Epithelial cell of proximal tubule (primary cell): ENCODE results near the gene DNAH2. TPM values are rescaled to one million over a fixed set of nuclear protein-coding genes. Genes with fewer than 3 reads are reported as not detected.

ENCODE experiments used
- DNase-seq: peaks from one replicate; pipeline ENCODE4 v3.0.0-alpha.2; 2011; ENCODE audit warnings: low read depth
- H3K4me3 ChIP-seq: 2 replicates; pipeline ENCODE4 v1.5.1; 2011; ENCODE audit warnings: low read depth, mild to moderate bottlenecking, low read length
- total RNA-seq: library from RNA; depleted of rRNA; stranded (reverse); fragments of >200 nt; gene quantifications from 2 replicates; pipeline ENCODE4 v1.2.3, GENCODE V29; 2015
- TF ChIP-seq, protein P1 (sequence below): conservative IDR thresholded peaks from 2 replicates; pipeline ENCODE4 v1.5.1; 2012; ENCODE audit warnings: low read depth, mild to moderate bottlenecking, low read length

Gene DNAH2
- total RNA-seq, 1 donor from 2014 or later: not detected

DNA sequence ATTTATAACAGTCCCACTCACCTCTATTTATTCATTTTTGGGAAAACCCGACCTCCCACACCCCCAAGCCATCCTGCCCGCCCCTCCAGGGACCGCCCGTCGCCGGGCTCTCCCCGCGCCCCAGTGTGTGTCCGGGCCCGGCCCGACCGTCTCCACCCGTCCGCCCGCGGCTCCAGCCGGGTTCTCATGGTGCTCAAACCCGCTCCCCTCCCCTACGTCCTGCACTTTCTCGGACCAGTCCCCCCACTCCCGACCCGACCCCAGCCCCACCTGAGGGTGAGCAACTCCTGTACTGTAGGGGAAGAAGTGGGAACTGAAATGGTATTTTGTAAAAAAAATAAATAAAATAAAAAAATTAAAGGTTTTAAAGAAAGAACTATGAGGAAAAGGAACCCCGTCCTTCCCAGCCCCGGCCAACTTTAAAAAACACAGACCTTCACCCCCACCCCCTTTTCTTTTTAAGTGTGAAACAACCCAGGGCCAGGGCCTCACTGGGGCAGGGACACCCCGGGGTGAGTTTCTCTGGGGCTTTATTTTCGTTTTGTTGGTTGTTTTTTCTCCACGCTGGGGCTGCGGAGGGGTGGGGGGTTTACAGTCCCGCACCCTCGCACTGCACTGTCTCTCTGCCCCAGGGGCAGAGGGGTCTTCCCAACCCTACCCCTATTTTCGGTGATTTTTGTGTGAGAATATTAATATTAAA lies 136.7 kb downstream of the DNAH2 start:
- TF ChIP-seq, protein P1, sequence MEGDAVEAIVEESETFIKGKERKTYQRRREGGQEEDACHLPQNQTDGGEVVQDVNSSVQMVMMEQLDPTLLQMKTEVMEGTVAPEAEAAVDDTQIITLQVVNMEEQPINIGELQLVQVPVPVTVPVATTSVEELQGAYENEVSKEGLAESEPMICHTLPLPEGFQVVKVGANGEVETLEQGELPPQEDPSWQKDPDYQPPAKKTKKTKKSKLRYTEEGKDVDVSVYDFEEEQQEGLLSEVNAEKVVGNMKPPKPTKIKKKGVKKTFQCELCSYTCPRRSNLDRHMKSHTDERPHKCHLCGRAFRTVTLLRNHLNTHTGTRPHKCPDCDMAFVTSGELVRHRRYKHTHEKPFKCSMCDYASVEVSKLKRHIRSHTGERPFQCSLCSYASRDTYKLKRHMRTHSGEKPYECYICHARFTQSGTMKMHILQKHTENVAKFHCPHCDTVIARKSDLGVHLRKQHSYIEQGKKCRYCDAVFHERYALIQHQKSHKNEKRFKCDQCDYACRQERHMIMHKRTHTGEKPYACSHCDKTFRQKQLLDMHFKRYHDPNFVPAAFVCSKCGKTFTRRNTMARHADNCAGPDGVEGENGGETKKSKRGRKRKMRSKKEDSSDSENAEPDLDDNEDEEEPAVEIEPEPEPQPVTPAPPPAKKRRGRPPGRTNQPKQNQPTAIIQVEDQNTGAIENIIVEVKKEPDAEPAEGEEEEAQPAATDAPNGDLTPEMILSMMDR: no peak
- no peak overlapping the region for H3K4me3 ChIP-seq
- DNase-seq: no peak

DNA sequence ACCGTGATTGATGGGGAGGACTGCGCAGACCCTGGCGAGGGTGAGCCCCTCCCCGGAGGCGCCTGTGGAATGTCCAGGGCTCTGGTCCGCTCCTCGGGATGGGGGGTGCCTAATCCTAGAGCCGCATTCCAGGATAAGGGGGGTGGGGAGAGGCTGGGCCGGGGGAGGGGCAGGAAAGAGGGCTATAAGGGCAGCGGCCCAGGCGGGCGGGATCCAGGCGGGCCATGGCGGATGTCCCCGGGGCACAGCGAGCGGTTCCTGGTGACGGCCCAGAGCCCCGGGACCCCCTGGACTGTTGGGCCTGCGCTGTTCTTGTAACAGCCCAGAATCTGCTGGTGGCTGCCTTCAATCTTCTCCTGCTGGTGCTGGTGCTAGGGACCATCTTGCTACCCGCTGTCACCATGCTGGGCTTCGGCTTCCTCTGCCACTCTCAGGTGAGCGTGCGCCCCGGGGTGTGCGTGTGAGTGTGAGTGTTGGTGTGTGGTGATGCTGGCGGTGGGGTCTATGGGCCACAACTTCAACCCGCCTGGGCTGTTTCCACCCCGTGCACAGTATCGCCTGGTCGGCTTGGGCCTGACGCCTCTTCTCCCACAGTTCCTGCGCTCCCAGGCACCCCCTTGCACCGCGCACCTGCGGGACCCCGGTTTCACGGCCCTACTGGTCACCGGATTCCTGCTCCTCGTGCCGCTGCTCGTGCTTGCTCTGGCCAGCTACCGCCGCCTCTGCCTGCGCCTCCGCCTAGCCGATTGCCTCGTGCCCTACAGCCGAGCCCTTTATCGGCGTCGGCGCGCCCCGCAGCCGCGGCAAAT lies 137.5 kb downstream of the DNAH2 start, which contains the start of gene TMEM88:
TSS of gene TMEM88 (plus strand) at position 216 of the 809 bp plus-strand sequence. CDS start at position 225, 9 bp downstream.
- DNase-seq: no peak
- TF ChIP-seq, protein P1: no peak
- H3K4me3 ChIP-seq: peak within 1 kb of the TSS; percentile 95

DNA sequence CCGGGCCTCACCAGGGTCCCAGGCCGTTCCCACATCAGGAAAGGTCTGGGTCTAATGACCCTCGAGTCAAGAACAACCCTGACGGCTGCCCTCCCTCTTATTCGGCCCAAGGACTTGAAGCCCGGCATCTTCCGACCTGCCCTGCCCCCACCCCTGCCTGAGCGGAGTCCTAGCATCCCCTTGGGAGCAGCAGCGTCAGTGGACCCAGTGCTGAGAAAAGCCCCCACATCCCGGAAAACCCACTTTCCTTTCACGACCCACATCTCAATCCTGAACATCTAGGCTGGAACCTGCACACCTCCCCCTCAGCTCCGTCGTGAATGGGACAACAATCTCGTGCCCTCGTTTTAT lies 138.1 kb downstream of the DNAH2 start:
- no peak for DNase-seq
- TF ChIP-seq, protein P1: no peak
- no peak overlapping the region for H3K4me3 ChIP-seq

DNA sequence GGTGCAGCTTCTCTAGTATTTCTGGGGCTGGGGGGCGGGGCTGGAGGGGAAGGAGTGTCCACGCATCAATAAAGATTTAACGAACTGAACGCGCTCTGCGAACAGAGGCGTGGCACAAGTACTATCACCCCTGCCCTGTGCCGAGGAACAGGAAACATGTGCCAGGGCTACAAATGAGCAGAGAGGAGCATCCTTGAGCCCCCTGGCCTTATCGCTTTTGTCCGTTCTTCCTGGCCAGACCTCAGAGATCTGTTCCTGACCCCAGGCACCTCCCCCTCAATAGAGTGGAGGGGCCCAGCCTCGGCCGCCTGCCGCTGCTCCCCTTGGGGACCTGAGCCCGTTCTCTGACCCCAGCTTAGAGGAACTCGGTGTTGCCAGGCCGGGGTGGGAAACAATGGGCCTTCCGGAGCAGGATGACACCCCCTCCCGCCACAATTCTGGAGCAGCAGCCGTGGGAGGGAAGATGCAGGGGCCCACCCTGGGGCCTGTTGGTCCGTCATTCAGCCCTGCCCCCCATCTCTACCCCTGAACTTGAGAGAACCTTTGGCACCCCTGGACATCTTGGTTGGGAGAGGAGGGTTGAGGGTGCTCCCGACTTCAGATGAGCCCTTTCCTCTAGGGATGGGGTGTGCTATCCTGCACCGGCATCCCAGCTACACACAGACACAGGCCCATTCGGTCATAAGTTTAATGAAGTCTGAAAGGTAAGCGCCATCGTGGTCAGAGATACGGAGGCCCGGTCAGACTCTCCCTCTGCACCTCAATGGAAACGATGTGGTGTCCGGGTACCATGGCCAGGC lies 138.7 kb downstream of the DNAH2 start:
- peak overlapping the region; percentile 95 for H3K4me3 ChIP-seq
- TF ChIP-seq, protein P1: no peak
- no peak for DNase-seq

DNA sequence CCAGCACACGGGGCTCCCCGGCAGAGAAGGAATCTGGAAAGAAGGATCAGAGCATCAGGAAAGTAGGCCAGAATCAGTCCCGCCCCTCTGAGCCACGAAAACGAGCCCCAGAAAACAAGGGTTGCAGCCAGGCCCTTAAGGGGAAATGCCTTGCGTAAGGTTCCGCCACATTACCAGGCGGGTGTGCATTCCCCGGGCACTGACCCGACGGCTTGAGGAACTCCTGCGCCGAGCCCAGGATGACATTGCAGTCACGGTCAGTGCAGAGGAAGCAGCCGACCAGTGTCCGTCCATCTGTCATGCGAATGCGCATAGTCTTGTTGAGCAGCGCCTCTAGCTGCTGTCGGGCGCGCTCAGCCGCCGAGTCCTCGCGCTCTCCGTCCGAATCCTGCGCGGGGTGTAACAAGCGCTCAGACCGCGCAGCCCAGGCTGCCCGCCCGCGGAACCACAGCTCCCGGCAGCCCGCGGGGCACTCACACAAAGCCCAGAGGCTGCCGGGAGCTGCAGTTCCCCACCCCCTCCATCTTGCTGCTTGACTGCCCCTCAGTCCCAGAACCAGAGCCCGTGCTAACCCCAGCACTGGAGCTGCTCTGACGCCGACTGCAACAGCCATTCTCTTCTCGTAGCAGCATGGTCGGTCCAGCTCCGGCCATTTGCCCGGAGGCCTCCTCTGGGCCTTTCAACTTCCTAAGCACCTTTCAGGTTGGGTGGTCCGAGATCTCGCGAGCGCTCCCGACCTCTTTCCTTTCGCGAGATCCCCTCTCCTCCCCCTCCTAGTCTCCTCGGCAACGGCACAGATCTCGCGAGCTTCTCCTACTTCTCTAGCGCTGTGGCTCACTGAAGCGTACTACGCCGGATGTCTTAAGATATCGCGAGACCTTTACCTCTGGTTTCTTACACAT lies 139.5 kb downstream of the DNAH2 start, which contains the start of gene NAA38:
TSS of gene NAA38 (minus strand) at position 749 of the 902 bp plus-strand sequence. CDS start at position 653, 96 bp downstream.
- H3K4me3 ChIP-seq: peak within 1 kb of the TSS; percentile 95
- TF ChIP-seq, protein P1: peak; percentile 42
- DNase-seq: peak; percentile 99
